ENCODE data around the gene GDPD4.

DNA sequence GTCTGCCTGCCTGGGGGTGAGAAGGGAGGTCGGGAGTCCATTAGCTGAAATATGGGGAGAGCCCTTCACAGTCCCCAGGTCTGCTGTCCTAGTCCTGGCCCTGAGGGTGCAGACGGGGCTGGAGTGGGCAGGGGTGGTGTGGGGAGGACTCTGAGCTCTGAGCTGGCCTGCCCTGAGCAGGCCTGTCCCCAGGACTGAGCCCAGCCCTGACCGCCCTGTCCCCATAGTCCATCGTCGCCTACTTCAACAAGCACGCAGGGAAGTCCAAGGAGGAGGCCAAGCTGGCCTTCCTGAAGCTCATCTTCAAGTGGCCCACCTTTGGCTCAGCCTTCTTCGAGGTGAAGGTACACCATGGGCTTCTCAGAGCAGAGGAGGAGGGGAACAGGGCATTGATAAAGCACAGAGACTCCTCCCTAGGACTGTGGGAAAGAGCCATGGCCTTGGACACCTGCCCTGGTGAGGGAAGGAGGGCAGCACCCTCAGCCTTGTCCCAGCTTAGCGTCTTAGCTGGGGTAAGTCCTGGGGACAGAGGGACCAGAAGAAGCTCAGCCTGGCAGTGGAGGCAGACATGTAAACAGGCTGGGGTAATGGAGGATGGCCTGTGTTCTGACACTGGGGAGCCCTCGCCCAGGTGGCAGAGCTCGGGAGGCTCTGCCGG lies 89.8 kb downstream of the GDPD4 start:
- TF ChIP-seq CTCF (IDR thresholded peaks at IDR 0.05), result no peak
- no peak for TF ChIP-seq POLR2A (IDR thresholded peaks at IDR 0.05)

Data from sigmoid colon (tissue), 3 donors.